GM10266 (cell line): ENCODE results near the gene CNNM2.
A peak's percentile ranks its signal among the peaks of the same experiment; 100 is the strongest.

Source experiments
- DNase-seq: peaks from one replicate; pipeline ENCODE4 v3.0.0; 2012; ENCODE audit errors: extremely low spot score
- CTCF ChIP-seq: IDR thresholded peaks from 2 replicates; pipeline ENCODE4 v1.5.1; 2012; ENCODE audit warnings: mild to moderate bottlenecking, low read depth; ENCODE audit not compliant: control insufficient read depth, insufficient read depth; ENCODE audit errors: missing control alignments

CNNM2 gene

GRCh38 chr10:102917962-102918816 is at the start of gene CNNM2:
CNNM2 (plus strand) TSS chr10:102918294; CDS start chr10:102918481, 187 bp downstream.
- peak; percentile 98 for DNase-seq
- TF ChIP-seq CTCF: no peak

DNA sequence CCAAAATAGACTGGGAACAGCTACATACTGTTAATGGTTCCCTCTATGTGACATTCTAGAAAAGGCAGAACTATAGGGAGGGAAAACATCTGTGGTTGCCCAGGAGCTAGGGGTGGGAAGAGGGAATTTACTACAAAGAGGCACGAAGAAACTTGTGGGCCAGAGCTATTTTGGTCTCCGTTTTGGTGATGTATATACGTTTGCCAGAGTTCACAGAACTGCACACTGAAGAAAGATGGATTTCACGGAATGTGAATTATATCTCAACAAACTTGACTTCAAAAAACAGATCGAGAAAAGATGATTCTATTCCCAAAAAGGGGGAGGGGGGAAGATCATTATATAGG is 49.2 kb upstream of the CNNM2 start:
- TF ChIP-seq CTCF: no peak
- DNase-seq: no peak

DNA sequence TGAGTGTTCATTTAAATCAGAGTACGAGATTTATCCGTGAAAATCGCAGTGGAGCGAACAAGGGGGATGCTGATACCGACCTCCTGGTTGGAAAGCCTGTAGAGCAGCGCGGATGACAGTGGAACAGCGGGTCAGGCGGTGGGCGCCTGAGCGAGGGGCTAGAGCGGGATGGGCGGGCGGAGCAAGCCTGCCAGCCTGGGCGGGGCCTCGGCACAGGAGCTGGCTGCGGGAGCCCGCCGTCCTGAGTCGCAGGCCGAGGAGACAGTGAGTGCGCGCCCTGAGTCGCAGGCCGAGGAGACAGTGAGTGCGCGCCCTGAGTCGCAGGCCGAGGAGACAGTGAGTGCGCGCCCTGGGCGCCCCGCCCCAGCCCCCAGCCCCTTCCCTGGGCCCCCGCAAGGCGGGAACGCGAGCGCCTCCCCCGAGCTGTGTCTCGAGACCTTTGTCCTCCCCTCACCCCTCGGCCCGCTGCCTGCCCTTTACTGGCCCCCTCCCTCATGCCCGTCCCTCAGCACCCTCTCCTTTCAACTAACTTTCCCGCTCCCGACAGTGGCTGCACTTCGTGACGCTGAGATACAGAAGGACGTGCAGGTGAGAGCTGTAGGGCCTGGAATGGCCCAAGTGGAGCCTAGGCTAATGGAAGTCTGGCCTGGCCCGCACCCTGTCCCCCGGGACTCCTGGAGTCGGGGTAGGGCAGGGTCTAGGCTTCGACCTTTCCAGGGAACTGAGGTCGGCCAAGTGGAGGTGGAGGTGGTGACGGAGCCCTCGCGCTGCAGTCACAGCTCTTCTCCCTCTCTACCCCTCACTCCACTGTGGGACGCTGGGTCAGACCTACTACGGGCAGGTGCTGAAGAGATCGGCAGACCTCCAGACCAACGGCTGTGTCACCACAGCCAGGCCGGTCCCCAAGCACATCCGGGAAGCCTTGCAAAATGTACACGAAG is 48.6 kb upstream of the CNNM2 start, which contains the start of gene AS3MT:
Gene AS3MT, plus strand, starts transcription at position 213 of the 941 bp plus-strand sequence. Its CDS starts 123 bp downstream, at position 336.
- no peak for TF ChIP-seq CTCF
- DNase-seq: peak; percentile 35

GRCh38 chr10:102870221-102870620 is 47.9 kb upstream of the CNNM2 start:
- no peak for DNase-seq
- no peak for TF ChIP-seq CTCF

GRCh38 chr10:102872163-102872562 is 45.9 kb upstream of the CNNM2 start:
- no peak for DNase-seq
- no peak for TF ChIP-seq CTCF

DNA sequence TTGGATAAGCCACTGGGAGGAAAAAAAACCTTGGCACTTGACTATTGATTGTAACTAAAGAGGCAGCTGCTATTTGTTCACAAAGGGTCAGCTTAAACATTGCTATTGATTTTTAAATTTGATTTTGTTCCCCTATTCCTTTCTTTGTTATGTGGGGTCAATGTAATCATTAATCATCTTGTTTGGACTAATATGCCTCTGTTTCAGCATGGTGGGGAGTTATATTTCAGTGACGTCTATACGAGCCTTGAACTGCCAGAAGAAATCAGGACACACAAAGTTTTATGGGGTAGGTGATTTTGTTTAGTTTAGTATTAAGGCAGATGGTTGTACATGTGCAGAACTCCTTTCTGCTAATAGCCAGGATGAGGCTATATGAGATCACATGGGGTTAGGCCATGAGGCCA is 41.3 kb upstream of the CNNM2 start:
- DNase-seq: no peak
- TF ChIP-seq CTCF: no peak
